ENCODE results near the gene IGSF21.
"Not testable (repeated sequence)": the region's sequence is repeated elsewhere in the genome, so short reads cannot be mapped to it uniquely, and the experiment has no call there.

IGSF21 gene

DNA sequence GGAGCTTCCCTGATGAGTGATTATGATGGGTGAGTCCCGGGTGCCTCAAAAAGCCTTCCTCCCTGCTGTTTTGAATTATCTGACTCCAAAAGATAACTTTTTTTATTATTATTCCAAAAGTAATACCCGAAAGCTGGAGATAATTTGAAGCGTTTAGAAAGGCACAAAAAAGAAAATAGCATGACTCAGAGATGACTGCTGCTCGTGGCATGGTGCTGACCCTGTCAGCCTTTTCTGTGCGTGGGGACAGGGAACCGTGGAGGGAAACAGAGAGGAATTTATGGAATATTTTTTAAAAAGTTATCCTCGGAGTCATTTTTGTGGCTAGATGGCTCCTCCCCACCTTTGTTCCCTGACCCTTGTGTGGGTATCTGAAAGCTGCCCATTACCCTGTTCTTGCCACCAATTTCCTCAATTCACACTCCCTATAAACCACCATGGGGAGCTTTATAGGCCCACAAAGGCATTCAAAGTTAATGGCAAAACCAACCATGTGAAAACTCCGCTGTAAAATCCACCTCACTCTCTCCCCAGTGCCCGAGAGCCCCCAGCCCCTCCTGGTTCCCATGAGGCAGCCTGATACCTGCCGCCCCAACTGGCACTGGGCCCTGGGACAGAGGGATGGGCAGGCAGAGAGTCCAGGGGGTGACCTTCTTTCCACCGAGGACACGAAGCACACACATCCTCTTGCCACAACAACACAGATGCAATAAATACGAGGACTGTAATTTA lies 37.5 kb downstream of the IGSF21 start:
- DNase-seq (ENCODE audit: low spot score) (peak; percentile 13), FAIRE-seq (no peak)

DNA sequence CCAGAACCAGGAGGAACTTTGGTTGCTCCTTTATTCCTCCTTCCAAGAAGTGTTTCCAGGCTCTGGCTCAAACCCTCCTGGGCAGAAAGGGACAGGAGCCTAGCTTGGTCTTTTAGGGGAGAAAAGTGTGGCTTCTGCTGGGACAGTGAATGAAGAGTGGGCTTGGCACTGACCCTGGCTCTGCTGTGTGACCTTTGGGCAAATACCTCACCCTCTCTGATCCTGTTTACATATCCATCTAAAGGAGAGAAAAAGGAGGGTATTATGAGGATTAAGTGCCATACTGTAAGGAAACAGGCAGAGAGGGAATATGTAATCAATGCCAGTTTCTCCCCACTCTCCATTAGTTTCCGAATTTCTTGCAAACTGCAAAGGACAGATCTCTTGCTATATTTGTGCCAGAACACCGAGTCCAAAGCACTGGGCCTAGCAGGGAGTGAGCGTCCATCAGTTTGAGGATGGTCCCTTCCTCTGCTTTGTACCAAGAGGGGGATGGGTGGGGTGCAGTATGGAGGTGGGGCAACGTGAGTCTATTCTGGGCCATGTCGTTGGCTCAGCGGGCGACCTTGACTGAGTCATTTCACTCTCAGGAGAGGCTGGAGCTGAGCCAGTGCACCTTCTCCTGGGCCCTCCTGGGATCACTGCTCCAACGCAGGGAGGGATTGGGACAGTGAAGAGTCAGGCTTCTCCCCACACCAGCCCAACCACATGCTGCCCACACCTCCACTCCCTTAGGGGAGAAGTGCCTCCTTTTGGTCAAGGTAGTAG lies 38.4 kb downstream of the IGSF21 start:
- FAIRE-seq: no peak
- DNase-seq (ENCODE audit: low spot score): peak; percentile 48

DNA sequence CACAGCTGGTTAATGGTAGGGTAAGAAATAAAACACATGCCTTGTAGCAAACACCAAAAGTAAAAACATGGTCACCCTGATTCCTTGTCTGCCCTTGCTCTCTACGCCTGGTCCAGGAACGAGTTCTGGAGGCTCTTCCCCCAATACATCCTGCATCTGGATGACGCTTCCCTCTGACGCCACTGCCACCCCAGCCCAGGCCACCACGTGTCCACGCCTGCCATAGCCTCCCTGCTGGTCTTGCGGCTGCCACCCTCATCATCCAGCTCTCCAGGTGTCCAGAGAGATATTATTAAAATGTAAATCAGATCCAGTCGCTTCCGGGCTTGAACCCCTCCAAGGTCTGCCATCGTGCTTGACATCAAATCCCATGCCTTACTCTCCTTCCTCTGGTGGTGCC lies 39.3 kb downstream of the IGSF21 start:
- FAIRE-seq (no peak), DNase-seq (ENCODE audit: low spot score) (no peak)

DNA sequence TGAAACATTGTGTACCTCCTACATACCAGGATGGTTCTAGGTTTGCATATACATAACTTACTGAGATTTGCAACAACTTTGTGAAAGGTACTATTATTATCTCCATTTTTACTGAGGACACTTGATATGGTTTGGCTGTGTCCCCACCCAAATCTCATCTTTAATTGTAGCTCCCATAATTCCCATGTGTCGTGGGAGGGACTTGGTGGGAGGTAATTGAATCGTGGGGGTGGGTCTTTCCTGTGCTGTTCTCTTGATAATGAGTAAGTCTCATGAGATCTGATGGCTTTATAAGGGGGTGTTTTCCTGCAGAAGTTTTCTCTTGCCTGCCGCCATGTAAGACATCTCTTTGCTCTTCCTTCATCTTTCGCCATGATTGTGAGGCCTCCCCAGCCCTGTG lies 40.1 kb downstream of the IGSF21 start:
- DNase-seq (ENCODE audit: low spot score): no peak
- no peak for FAIRE-seq

DNA sequence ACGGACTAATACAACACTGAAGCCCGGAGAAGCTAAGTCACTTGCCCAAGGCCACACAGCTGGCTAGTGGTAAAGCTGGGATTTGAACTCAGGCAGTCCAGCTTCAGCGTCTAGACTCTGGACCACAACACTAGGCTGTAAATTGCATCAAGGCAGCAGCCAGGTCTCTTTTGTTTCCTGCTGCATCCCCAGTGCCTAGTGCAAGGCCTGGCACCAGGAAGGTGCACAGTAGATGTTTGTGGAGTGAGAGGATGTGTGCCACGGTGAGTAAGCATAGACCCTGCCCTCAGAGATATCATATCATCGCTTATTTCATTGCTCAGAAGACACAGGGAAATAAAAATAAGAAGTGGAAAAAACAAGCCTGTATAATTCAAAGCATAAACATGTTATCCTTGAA lies 40.9 kb downstream of the IGSF21 start:
- FAIRE-seq: no peak

DNA sequence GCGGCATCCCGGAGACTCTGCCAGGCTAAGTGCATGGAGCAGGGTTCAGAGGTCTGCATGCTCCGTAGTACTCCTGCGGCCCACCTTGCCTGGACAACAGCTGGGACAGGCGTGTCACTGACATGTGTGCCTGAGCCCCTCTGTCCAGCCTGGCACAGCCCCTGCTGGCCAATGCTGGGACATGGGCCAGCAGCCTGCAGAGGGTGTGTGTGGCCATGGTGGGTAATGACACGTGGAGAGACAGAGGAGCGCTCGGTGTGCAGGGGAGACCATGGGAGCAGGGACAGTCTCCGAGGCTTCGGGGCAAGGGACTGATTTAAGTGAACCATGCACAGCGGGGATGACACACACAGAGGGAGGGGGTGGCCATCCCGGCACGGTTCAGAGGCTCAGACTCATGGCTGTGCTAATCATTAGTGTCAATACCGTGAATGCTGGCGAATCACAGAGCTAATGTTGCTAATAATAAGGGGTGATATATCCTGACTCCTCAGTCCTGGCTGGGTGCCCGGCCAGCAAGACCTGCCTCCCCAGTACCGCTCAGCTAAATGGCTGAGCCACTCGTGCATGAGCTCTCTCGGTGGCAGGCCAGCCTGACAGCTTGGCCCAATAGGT lies 41.5 kb downstream of the IGSF21 start:
- DNase-seq (ENCODE audit: low spot score): no peak

More for the DNA sequence above, 40.9 kb downstream of the IGSF21 start:
- no peak for DNase-seq (ENCODE audit: low spot score)

DNA sequence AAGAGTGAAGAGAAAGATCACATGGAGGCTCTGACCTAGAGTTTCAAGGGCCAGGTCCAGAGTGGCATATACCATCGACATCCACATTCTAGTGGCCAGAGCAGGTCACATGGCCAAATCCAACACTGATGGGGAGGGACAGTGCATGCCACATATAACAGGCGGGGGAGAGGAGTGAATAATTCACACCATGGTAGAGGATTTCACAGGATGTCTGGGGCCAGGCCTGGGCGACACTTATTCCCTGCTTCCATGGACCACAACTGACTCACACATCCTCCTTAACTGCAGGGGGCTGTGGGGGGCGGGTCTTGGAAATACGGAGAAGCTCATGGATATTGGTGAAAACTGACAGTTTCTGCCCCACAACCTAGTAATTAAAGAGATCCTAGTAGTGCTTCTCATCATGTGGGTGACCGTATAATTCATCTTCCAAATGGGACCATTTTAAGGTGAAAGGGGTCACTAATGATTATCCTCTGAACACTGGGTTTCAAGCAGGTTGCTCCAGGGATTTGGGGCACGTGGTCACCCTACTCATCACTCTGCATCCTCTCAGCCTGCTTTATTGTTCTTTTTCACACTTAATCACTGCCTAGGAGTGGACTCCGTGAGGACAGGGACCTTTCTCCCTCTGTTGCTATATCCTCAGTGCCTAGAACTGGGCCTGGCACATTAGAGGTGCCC lies 44.0 kb downstream of the IGSF21 start:
- no peak for FAIRE-seq
- no peak for DNase-seq (ENCODE audit: low spot score)

More for the DNA sequence above, 41.5 kb downstream of the IGSF21 start:
- no peak for FAIRE-seq

DNA sequence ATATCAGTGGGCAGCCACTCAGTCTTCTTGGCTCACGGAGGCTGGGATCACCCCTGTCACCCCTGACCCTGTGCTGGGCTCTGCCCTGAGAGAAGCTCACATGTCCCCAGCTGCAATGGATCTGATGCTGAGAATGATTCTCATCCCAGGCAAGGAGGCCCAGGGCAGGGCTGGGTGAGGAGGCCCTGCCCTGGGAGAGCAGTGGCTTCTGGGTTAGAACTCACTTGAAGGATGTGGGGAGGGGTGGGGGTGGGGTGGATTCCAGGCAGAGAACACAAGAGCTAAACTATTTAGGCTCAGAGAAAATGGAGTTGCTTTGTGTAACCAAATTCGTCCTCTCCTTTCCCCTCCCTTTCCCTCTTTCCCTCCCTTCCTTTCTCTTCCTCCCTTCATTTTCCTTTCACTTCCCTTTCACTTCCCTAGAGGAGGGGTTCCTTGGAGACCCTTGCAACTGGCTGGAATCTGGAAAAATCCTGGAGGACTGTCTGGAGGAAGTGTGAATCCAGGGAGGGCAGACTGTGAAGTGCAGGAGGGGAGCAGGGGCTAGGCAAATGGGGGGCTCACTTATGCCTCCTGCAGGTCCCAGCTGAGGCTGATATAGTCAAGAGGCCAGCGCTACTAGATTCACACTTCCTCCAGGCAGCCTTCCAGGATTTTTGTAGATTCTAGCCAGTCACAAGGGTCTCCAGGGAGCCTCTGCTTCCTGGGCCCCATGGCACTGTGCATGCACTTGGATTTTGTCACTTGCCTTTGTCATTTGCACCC lies 47.0 kb downstream of the IGSF21 start:
- no peak for FAIRE-seq
- no peak for DNase-seq (ENCODE audit: low spot score)

DNA sequence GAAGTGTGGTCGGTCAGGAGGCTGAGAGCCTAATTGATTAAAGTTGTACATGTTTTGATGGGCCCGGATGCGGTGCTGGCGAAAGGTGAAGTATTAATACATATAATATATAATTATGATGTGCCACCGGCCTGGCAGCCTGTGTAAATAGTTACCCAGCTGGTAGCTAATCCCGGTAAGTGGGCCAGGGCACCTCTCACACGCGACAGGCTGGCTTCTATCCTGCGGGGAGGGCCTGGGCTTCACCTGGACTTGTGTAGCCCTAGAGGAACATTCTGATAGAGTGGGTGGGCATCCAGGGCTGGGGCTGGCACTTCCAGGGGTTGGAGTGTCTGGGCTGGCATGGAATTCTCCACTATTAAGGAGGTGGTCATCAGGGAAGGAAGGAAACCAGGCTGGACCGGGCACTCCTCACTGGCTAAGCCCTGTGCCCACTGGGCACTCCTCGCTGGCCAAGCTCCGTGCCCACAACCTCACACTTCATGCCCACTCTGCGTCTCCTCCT lies 48.3 kb downstream of the IGSF21 start:
- DNase-seq (ENCODE audit: low spot score) (no peak), FAIRE-seq (no peak)

DNA sequence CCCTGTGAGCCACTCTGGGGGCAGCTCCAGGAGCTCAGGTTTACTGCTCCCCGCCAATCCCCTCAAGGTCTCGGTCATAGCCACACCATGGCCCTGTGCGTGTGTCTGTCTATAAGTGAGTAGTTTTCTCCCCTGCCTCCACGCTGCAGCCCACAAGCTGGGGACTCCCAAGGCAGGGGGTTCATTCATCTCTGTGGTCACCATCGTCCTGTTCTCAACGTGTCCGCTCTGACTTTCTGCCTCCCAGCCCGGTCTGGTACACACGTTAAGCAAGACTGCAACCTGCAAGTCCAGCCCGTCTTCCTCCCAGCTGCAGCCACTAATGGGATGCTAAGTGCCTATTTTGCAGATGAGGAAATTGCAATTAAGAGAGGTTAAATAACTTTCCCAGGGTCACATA lies 49.8 kb downstream of the IGSF21 start:
- FAIRE-seq (no peak), DNase-seq (ENCODE audit: low spot score) (no peak)

DNA sequence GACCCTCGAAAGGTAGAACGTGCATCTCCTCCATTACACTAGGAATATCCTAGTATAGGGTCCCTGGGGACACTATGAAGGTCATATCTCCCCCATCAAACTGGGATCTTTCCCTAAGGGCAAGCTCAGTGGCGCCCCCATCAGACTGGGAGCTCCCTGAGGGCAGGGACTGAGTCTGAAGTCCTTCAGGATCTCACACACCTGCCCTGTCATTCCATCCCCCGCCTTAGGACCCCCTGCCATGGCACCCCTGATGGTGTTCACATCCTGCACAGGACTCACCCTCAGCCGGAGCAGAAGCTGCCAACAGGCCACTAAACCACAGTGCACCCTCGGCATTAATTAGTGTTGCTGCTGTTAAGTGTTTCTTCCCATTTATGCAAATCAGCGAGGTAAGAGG lies 50.4 kb downstream of the IGSF21 start:
- DNase-seq (ENCODE audit: low spot score) (no peak), FAIRE-seq (no peak)

DNA sequence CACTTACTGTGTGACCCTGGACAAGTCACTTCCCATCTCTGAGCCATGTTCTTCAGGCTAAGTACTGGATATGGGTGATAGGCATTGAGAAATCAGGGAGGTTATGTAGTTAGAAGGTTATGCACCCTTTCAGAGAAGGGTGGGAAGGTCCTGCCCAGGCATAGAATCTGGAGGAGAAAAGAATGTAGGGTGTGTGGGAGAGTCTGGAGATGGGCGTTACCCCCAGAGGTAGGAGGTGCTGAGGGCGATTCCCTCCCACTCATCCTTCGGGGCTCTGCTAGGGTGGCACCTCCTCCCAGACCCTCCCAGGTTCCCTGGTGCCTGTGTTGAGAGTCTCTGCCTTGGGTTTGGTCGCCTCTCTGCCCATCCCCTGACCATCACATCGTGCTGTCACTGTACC lies 51.1 kb downstream of the IGSF21 start:
- no peak for FAIRE-seq

DNA sequence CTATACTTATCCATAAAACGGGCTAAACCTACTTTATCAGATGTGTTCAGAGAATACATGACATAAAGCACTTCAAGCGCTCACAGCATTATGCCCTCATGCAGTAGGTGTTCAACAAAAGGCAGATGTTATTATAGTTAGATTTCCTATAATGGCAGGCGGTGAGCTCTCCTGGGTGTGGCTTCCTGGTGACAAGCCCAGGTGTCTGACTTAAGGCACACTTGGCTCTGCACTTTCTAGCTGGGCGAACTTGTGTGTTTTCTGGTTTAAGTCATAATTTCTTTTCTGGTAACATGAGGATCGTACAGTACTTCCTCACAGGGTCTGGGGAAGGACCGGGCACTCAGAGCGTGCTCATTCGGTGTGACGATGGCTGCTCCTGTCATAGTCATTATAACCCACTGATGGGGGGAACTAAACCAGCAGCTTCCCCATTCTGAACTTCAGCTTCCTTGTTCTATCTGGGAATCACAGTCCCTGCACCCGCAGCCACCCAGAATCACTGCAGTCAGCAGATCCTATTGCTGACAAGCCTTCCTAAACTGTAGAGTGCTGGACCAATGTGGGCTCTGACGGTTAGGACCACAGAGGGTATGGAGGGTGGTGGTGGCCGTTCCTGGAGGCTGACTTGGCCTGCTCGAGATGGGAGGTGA lies 52.8 kb downstream of the IGSF21 start:
- FAIRE-seq (no peak), DNase-seq (ENCODE audit: low spot score) (no peak)

More for the DNA sequence above, 51.1 kb downstream of the IGSF21 start:
- DNase-seq (ENCODE audit: low spot score): no peak

DNA sequence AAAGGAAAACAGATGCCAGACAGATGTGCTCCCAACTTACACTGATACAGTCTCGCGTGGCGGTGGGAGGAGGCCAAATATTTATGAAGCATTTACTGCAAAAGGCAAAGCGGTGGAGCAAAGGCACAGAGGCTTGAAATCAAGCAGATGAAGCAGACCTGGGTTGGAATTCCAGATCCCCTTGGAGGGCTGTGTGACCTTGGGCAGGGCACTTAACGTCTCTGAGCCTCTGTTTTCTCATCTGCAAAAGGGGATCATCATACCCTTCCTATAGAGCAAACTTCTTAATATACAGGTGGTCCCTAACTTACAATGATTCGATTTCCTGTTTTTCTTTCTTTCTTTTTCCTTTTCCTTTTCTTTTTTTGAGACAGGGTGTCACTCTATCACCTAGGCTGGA lies 54.1 kb downstream of the IGSF21 start:
- FAIRE-seq: no peak
- no peak for DNase-seq (ENCODE audit: low spot score)

DNA sequence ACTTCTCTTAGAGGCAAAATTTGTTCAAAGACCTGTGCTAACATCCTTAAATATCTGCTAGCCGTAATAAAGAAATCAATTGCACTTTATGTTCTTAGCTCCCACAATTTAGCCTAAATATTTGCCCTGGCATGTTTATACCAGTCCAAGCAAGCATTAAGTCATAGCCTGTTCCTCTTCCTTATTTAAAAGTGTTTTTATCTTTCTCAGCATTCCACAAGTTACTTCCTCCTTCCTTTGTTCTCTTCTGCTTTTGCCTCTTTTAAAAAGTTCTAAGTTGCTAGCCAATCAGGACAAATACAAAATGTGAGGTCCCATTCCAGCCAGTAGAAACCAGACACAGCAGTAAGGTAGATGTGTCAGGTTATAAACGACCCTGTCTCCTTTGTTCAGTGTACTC lies 58.0 kb downstream of the IGSF21 start:
- DNase-seq (ENCODE audit: low spot score): not testable (repeated sequence)

DNA sequence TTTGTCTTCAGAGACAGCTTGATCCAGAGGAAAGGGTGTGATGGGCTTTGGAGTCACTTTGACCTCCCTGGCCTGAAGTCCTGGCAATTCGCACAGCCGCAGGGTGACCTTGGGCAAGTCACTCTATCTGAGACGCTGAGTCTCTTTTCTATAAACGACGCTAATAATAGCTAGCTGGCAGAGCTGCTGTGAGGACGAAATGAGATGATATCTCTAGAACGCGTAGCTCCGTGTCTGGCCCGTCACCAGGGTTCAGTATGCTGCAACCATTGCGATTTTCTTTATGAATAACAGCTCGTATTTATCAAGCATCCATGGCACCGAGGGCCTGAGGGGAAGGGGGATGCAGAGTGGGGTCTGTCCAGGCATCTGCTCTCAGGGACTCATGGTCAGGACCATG lies 58.7 kb downstream of the IGSF21 start:
- no peak for FAIRE-seq
- no peak for DNase-seq (ENCODE audit: low spot score)

More for the DNA sequence above, 58.0 kb downstream of the IGSF21 start:
- not testable (repeated sequence) for FAIRE-seq

DNA sequence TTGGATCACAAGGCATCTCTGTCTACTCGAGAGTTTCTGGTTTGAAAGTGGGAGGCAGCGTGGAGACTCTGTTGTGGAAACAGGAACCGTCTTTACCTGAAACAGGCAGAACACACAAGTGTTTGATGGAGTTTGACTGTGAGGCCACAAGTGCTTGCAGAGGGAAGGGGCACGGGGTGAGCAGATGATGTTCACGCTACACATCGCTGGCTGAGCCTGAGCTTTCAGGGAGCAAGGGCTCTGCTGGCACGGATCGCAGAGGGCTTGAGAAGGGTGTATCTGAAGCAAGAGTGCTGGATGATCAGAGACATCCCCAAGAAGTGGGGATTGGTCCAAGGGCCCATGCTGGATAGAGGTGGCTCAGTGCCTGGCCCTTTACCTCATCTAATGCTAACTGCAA lies 59.3 kb downstream of the IGSF21 start:
- no peak for FAIRE-seq

DNA sequence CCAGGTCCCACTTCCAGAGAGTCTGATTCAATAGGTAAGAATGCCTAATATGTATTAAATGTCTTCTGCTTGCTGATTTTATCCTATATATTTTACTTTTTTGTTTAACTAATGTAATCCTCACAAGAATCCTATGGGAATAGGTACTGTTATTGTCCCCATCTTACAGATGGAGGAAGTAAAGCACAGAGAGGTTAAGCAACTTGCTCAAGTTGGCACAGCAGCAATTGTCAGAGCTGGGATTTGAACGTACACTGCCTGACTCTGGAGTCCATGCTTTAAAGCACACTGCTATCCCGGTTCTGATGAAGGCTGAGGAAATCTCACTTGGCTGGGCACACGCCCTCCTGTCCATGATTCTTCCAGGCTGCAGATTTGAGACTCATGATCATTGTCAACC lies 62.8 kb downstream of the IGSF21 start:
- DNase-seq (ENCODE audit: low spot score): no peak
- no peak for FAIRE-seq

More for the DNA sequence above, 59.3 kb downstream of the IGSF21 start:
- DNase-seq (ENCODE audit: low spot score): no peak

DNA sequence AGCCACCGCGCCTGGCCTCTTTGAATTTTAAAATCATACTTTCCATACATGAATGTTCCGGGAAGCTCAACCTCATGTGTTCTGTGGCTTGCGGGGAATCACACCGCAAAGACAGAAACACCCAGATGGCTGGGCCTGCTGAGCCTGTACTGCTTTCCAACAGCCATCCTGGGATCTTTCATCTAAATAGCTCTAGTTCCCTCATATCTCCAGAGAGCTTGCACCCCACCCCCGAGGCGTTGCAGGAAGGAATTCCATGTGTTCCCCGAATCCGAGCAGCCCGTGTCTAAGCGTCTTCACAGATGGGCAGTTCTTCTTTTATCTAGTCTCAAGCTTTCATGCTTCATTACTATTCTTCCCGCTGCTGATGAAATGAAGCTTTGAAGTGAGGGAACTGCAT lies 66.4 kb downstream of the IGSF21 start:
- no peak for FAIRE-seq
- no peak for DNase-seq (ENCODE audit: low spot score)

DNA sequence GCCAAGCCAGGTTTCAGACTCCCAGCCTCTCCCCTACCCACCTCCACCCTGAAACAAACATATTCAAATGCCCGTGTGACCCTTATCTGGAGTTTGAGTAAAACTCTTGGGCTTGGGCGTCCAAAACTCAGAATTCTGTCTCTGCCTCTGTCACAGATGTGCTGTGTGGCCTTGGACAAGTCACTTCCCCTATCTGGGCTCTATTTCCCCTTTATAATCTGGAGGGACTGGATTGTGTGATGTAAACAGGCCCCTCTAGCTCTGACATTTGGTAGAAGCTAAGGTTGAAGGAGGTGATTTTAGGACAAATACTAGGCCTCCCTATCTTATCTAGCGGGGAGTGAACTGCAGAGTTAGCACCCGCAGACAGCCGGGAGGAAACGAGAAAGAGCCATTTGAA lies 67.5 kb downstream of the IGSF21 start:
- FAIRE-seq: no peak

More for the DNA sequence above, 67.5 kb downstream of the IGSF21 start:
- DNase-seq (ENCODE audit: low spot score): no peak

Data from urothelium cell line (cell line).